OCI-LY7 (cell line): ENCODE measurements around the gene SLC38A3. TPM values are rescaled to one million over a fixed set of nuclear protein-coding genes. Genes with fewer than 3 reads are reported as not detected.

ENCODE experiments used
- BruUV-seq: library from RNA; stranded (reverse); fragments of 400-500 nt; replicated peaks from 2 replicates; lab custom pipeline; 2021; lab: Mats Ljungman, UMichigan
- CTCF ChIA-PET: fragments of 300-600 bp; sonication (Branson Sonifier 250); formaldehyde crosslinking; loops from one replicate; lab custom pipeline; 2022; ENCODE audit warnings: antibody characterized with exemption; ENCODE audit not compliant: unreplicated experiment; lab: Charles Lee
- POLR2A ChIA-PET: fragments of 300-600 bp; sonication (Branson Sonifier 250); formaldehyde crosslinking; loops from one replicate; lab custom pipeline; 2022; ENCODE audit warnings: antibody characterized with exemption; lab: Charles Lee
- DNase-seq: peaks from one replicate; pipeline ENCODE4 v3.0.0-alpha.2; 2015; ENCODE audit warnings: low spot score
- H2AFZ ChIP-seq: fragments of 200-600 bp; sonication (generic), shearing (Covaris generic); 2 replicates; pipeline ENCODE4 v1.6.1; 2014; ENCODE audit warnings: mild to moderate bottlenecking, antibody characterized with exemption, low read length, moderate library complexity
- H3K27ac ChIP-seq: fragments of 200-600 bp; sonication (generic); 2 replicates; pipeline ENCODE4 v1.5.1; 2014; ENCODE audit warnings: mixed run types, low read depth, mild to moderate bottlenecking, moderate library complexity, low read length, inconsistent platforms; ENCODE audit not compliant: poor library complexity, severe bottlenecking
- H3K36me3 ChIP-seq: fragments of 200-600 bp; sonication (generic); 2 replicates; pipeline ENCODE4 v1.6.1; 2014; ENCODE audit warnings: mild to moderate bottlenecking, antibody characterized with exemption, low read length, moderate library complexity, mixed read lengths; ENCODE audit not compliant: insufficient read depth
- H3K4me1 ChIP-seq: fragments of 200-600 bp; sonication (generic); 2 replicates; pipeline ENCODE4 v1.5.1; 2014; ENCODE audit warnings: mild to moderate bottlenecking, low read length; ENCODE audit not compliant: insufficient read depth, poor library complexity, severe bottlenecking
- H3K4me2 ChIP-seq: fragments of 200-600 bp; sonication (generic); 2 replicates; pipeline ENCODE4 v1.6.1; 2014; ENCODE audit warnings: mild to moderate bottlenecking, low read length
- H3K4me3 ChIP-seq: fragments of 200-600 bp; sonication (generic); 2 replicates; pipeline ENCODE4 v1.5.1; 2014; ENCODE audit warnings: mild to moderate bottlenecking, low read depth, low read length; ENCODE audit not compliant: poor library complexity, severe bottlenecking
- H3K79me2 ChIP-seq: fragments of 200-600 bp; sonication (generic); 2 replicates; pipeline ENCODE4 v1.6.1; 2016; ENCODE audit warnings: low read depth, mild to moderate bottlenecking, low read length, moderate library complexity, mixed read lengths; ENCODE audit not compliant: insufficient read depth
- H3K9me2 ChIP-seq: fragments of 200-600 bp; sonication (generic); 2 replicates; pipeline ENCODE4 v1.6.1; 2016; ENCODE audit warnings: mild to moderate bottlenecking, low read length, mixed read lengths; ENCODE audit not compliant: insufficient read depth
- H3K9me3 ChIP-seq: fragments of 200-600 bp; sonication (generic); 2 replicates; pipeline ENCODE4 v1.6.1; 2014; ENCODE audit warnings: mild to moderate bottlenecking, mixed run types, low read length, mixed read lengths
- H4K20me1 ChIP-seq: fragments of 200-600 bp; sonication (generic); 2 replicates; pipeline ENCODE4 v1.6.1; 2014; ENCODE audit warnings: mild to moderate bottlenecking, antibody characterized with exemption, low read length, moderate library complexity, mixed read lengths; ENCODE audit not compliant: insufficient read depth
- EZH2phosphoT487 ChIP-seq: fragments of 200-600 bp; sonication (generic); IDR thresholded peaks from 2 replicates; pipeline ENCODE4 v1.6.1; 2018; ENCODE audit warnings: low read depth, borderline replicate concordance, mild to moderate bottlenecking, mixed run types, antibody characterized with exemption, low read length, moderate library complexity, mixed read lengths
- intact Hi-C: fragments of 100-400 bp; cut with micrococcal nuclease; formaldehyde crosslinking; loops from one replicate; pipeline ENCODE4 v1.10.0; 2022; ENCODE audit not compliant: unreplicated experiment
- total RNA-seq, 2 experiments: library from RNA; depleted of rRNA in 1 of 2; stranded (reverse); fragments of >200 nt in 1 of 2; shearing (Covaris generic) in 1 of 2; gene quantifications; 2 replicates each; pipeline ENCODE4 v1.2.3, GENCODE V29; 2014 to 2022
- TF ChIP-seq, protein P1 (sequence below): fragments of 200-600 bp; sonication (generic); conservative IDR thresholded peaks from 2 replicates; pipeline ENCODE4 v1.5.1; 2014; ENCODE audit warnings: mild to moderate bottlenecking, antibody characterized with exemption, low read length, moderate library complexity, mixed read lengths

The SLC38A3 gene
- total RNA-seq, 2 experiments from 2014 or later = not detected

DNA sequence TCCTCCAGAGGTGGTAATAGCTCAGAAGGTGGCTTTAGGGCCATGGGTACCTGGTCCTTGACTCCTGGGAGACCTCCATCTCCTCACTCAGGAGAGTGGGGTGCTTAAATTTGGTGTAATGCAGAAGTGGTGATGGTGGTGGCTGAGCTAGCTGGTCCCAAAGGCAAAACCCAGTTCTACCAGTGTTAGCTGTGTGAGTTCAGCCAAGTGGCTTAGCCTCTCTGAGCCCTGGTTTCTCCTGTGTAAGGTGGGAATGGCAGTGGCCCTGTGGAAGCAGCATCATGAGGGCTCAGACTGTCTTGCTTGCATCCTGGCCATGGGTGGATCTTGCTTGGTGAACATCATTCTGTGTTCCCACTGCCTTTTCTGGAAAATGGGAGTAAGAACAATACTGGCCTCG, 40.6 kb upstream of the SLC38A3 start:
- Histone ChIP-seq H3K9me2 (no peaks in the 10 kb centered on the region), H3K36me3 (no peaks in the 10 kb centered on the region), H3K4me2 (no peak overlapping the region), H3K79me2 (no peaks in the 10 kb centered on the region), H2AFZ (no peak overlapping the region), H3K4me1 (no peaks in the 10 kb centered on the region), H4K20me1 (no peaks in the 10 kb centered on the region), H3K27ac (no peak overlapping the region), H3K4me3 (no peak overlapping the region), H3K9me3 (no peaks in the 10 kb centered on the region)
- intact Hi-C loops = no loop called here
- TF ChIP-seq EZH2phosphoT487 = no peak
- TF ChIP-seq, protein P1, sequence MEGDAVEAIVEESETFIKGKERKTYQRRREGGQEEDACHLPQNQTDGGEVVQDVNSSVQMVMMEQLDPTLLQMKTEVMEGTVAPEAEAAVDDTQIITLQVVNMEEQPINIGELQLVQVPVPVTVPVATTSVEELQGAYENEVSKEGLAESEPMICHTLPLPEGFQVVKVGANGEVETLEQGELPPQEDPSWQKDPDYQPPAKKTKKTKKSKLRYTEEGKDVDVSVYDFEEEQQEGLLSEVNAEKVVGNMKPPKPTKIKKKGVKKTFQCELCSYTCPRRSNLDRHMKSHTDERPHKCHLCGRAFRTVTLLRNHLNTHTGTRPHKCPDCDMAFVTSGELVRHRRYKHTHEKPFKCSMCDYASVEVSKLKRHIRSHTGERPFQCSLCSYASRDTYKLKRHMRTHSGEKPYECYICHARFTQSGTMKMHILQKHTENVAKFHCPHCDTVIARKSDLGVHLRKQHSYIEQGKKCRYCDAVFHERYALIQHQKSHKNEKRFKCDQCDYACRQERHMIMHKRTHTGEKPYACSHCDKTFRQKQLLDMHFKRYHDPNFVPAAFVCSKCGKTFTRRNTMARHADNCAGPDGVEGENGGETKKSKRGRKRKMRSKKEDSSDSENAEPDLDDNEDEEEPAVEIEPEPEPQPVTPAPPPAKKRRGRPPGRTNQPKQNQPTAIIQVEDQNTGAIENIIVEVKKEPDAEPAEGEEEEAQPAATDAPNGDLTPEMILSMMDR = no peak
- no TSS peak for BruUV-seq
- no peak for DNase-seq
- CTCF ChIA-PET = no interaction called here
- POLR2A ChIA-PET = no interaction called here

DNA sequence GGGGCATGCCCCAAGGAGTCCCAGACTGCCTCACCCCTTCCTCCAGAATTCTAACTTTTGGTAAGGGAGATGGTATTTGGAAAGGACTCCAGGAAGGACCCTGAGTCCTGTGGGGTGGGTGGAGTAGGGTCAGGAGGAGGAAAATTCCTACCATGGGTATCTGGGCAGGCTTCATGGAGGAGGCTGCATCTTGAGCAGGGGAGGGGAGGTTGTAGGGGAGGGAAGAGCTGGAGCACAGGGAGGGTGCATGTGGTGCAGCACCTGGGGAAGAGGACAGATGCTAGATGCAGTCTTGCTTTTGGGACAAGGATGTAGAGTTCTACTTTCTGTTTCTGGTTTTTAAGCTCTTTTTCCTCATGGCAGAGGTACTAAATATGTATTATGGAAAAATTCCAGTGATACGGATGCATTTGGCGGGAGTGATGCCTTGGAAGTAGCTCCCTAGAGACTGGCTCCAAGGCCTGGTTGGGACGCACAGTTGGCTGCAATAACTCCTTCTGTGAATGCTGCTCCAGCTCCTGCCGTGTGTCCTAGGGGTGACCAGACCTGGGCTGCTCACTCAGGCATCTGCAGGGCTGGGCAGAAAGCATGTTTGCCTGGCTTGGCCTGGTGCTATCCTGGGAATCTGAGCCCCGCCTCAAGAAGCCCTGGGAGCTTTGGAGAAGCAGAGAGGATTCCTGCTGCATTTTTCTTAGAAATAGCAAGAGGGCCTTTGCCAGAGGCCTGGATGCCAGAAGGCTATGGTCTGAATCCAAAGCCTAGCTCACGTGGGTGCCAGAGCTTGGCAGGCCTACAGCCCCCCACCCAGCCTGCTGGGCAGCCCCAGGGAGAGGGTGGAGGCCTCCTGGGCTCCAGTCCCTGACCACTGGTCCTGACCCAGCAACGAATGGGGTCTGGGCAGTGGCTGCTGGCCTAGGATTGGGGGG, 39.8 kb upstream of the SLC38A3 start:
- H3K36me3 ChIP-seq = no peaks in the 10 kb centered on the region
- POLR2A ChIA-PET = no interaction called here
- no peak overlapping the region for H2AFZ ChIP-seq
- no peak for TF ChIP-seq EZH2phosphoT487
- TF ChIP-seq, protein P1 = no peak
- no peaks in the 10 kb centered on the region for H3K79me2 ChIP-seq
- H3K9me2 ChIP-seq = no peaks in the 10 kb centered on the region
- DNase-seq = no peak
- no peaks in the 10 kb centered on the region for H3K9me3 ChIP-seq
- no peak overlapping the region for H3K4me3 ChIP-seq
- no peaks in the 10 kb centered on the region for H4K20me1 ChIP-seq
- no peak overlapping the region for H3K27ac ChIP-seq
- H3K4me1 ChIP-seq = no peaks in the 10 kb centered on the region
- H3K4me2 ChIP-seq = no peak overlapping the region
- BruUV-seq = no TSS peak
- intact Hi-C loops = no loop called here
- CTCF ChIA-PET = no interaction called here
